GM12878 (cell line): ENCODE measurements around the gene LYZL1. TPM values are rescaled to one million over a fixed set of nuclear protein-coding genes. Genes with fewer than 3 reads are reported as not detected.

Experiments used
- ATAC-seq: fragments of 200-7000 bp; cut with Tn5 transposase; 3 replicates; pipeline ENCODE4 v1.9.1; 2020; ENCODE audit warnings: mild to moderate bottlenecking, moderate library complexity
- BruUV-seq: library from RNA; stranded (reverse); fragments of 400-500 nt; replicated peaks from 2 replicates; lab custom pipeline; 2021; lab: Mats Ljungman, UMichigan
- CTCF ChIA-PET: fragments of 300-600 bp; sonication (Branson Sonifier 250); formaldehyde crosslinking; extraction: SDS; loops from one replicate; lab custom pipeline; 2021; ENCODE audit warnings: inconsistent platforms; lab: Yijun Ruan, JAX
- POLR2A ChIA-PET: fragments of 350-600 bp; formaldehyde crosslinking; extraction: SDS; loops from one replicate; lab custom pipeline; 2021; ENCODE audit warnings: inconsistent platforms; lab: Charles Lee
- RAD21 ChIA-PET: fragments of 300-600 bp; sonication (Branson Sonifier 250); formaldehyde crosslinking; loops from one replicate; lab custom pipeline; 2023; ENCODE audit warnings: antibody characterized with exemption; ENCODE audit not compliant: unreplicated experiment; lab: Charles Lee
- SMC1A ChIA-PET: fragments of 300-600 bp; sonication (Branson Sonifier 250); formaldehyde crosslinking; loops from one replicate; lab custom pipeline; 2023; ENCODE audit not compliant: unreplicated experiment, uncharacterized antibody; lab: Charles Lee
- DNase-seq: peaks from one replicate; pipeline ENCODE4 v3.0.0-alpha.2; 2011; ENCODE audit warnings: low read depth, low spot score
- FAIRE-seq: peaks from 3 replicates; lab custom pipeline; 2011; peaks lifted over from hg19 to GRCh38; lab: Jason Lieb, UNC
- H2AFZ ChIP-seq: 2 replicates; pipeline ENCODE4 v1.6.0; 2011; ENCODE audit warnings: low read depth, low read length, control low read depth; ENCODE audit not compliant: control insufficient read depth
- H3K27ac ChIP-seq: 2 replicates; pipeline ENCODE4 v1.5.1; 2011; ENCODE audit warnings: control low read depth; ENCODE audit not compliant: control insufficient read depth, insufficient read depth
- H3K27me3 ChIP-seq, 2 experiments: replicated peaks in 1 of 2; 2 replicates each; pipeline versions ENCODE4 v1.6.0 to v1.6.1; 2011; ENCODE audit warnings: low read length in 1 of 2; ENCODE audit not compliant: control insufficient read depth in 2 of 2, insufficient read depth in 2 of 2
- H3K36me3 ChIP-seq, 2 experiments: 2 replicates each; pipeline ENCODE4 v1.5.1; 2011; ENCODE audit warnings: low read length in 1 of 2; ENCODE audit not compliant: control insufficient read depth in 2 of 2, insufficient read depth in 2 of 2
- H3K4me1 ChIP-seq: 2 replicates; pipeline ENCODE4 v1.6.1; 2011; ENCODE audit warnings: mild to moderate bottlenecking, low read length, moderate library complexity, mixed read lengths; ENCODE audit not compliant: control insufficient read depth, insufficient read depth
- H3K4me2 ChIP-seq: 2 replicates; pipeline ENCODE4 v1.6.0; 2011; ENCODE audit warnings: control low read depth; ENCODE audit not compliant: control insufficient read depth, insufficient read depth
- H3K4me3 ChIP-seq: fragments of 200-600 bp; sonication (generic); 2 replicates; pipeline ENCODE4 v1.5.1; 2016
- H3K79me2 ChIP-seq: 2 replicates; pipeline ENCODE4 v1.6.0; 2011; ENCODE audit warnings: low read length; ENCODE audit not compliant: control insufficient read depth, insufficient read depth
- H3K9ac ChIP-seq: 2 replicates; pipeline ENCODE4 v1.8.0; 2011; ENCODE audit warnings: low read length, control low read depth, mixed read lengths; ENCODE audit not compliant: control insufficient read depth, insufficient read depth
- H3K9me3 ChIP-seq: replicated peaks from 3 replicates; pipeline ENCODE4 v1.5.1; 2011; ENCODE audit warnings: mild to moderate bottlenecking, low read length; ENCODE audit not compliant: control insufficient read depth, insufficient read depth
- H4K20me1 ChIP-seq: 2 replicates; pipeline ENCODE4 v1.6.0; 2011; ENCODE audit not compliant: control insufficient read depth, insufficient read depth
- ASH2L ChIP-seq: fragments of 300-600, 200-600 bp; sonication (generic); IDR thresholded peaks from 2 replicates; pipeline ENCODE4 v1.6.1; 2017; ENCODE audit warnings: low read depth, mild to moderate bottlenecking, borderline replicate concordance
- CREB1 ChIP-seq: IDR thresholded peaks from 2 replicates; pipeline ENCODE4 v1.6.1; 2012; ENCODE audit warnings: low read depth, mild to moderate bottlenecking, inconsistent platforms
- POLR2A ChIP-seq: IDR thresholded peaks from 2 replicates; pipeline ENCODE4 v1.6.1; 2011; ENCODE audit warnings: low read depth, mild to moderate bottlenecking, low read length
- ZBTB4 ChIP-seq: fragments of 450-650 bp; formaldehyde crosslinking; IDR thresholded peaks from 2 replicates; pipeline ENCODE4 v1.4.0; 2022; ENCODE audit warnings: mild to moderate bottlenecking, moderate library complexity
- WGBS: methylation state at CpG from one replicate; pipeline ENCODE4 v1.1.6; 2016; ENCODE audit warnings: low lambda C conversion rate; ENCODE audit not compliant: insufficient replicate concordance, insufficient coverage; ENCODE audit errors: missing lambda C conversion rate; 5-methylcytosine and 5-hydroxymethylcytosine counted together
- in situ Hi-C: fragments of 300-500 bp; cut with MboI; formaldehyde crosslinking; loops from 9 replicates; pipeline ENCODE4 v1.14.3; 2018; ENCODE audit warnings: mixed read lengths
- intact Hi-C: fragments of 100-400 bp; cut with micrococcal nuclease; formaldehyde crosslinking; loops from one replicate; pipeline ENCODE4 v1.14.2; 2022; ENCODE audit not compliant: unreplicated experiment
- polyA plus RNA-seq, 11 experiments: library from polyadenylated mRNA; depleted of rRNA in 4 of 11; unstranded in 6 of 11; stranded (reverse) in 5 of 11; fragments of >200 nt; fragmentation: Nextera tagmentation in 4 of 11; fragmentation: Illumina TruSeq in 1 of 11; extraction: Ambion mirVana in 4 of 11; extraction: Trizol in 1 of 11; gene quantifications; 1 replicate in 1 of 11; 2 replicates in 10 of 11; pipeline versions ENCODE4 v1.2.1 to v1.2.3, GENCODE V29; 2011 to 2016; ENCODE audit warnings: inconsistent platforms in 2 of 11, missing spikeins in 2 of 11, low read depth in 1 of 11
- total RNA-seq, 4 experiments: library from RNA; depleted of rRNA in 3 of 4; stranded (reverse); fragments of >200 nt in 3 of 4; fragmentation: Illumina TruSeq in 1 of 4; extraction: Trizol in 1 of 4; gene quantifications; 2 replicates each; pipeline versions ENCODE4 v1.2.1 to v1.2.3, GENCODE V29; 2013 to 2021

LYZL1 gene
- total and polyA plus RNA-seq, 10 of the 15 experiments (the other 5 are each of a cell fraction or from before 2014, with no cell fraction given), result not detected

- FAIRE-seq, result no peak
- CTCF ChIA-PET, result interaction anchor here (2.1 kb wide), 1 partner anchor 9 kb away, joined by 9 read pairs; no protein-coding TSS in a partner anchor
These were observed 24.2 kb downstream of the LYZL1 start for GRCh38 chr10:29313071-29313470.

More at GRCh38 chr10:29313071-29313470, 24.2 kb downstream of the LYZL1 start:
- H3K36me3 ChIP-seq, result no peaks in the 10 kb centered on the region
- ChIA-PET RAD21 (no interaction called here), SMC1A (no interaction called here), POLR2A (no interaction called here)
- peaks cover 0 to 2% of the 10 kb centered on the region in 2 experiments; a peak in 2 of 4 replicates for H3K27me3 ChIP-seq
- H3K27ac ChIP-seq, result no peak overlapping the region
- no peak overlapping the region for H3K9ac ChIP-seq
- H3K9me3 ChIP-seq, result no peaks in the 10 kb centered on the region; the same call in 2 of the 3 replicates
- H3K79me2 ChIP-seq, result no peaks in the 10 kb centered on the region
- intact Hi-C loops (no loop called here), in situ Hi-C loops (no loop called here)
- no peak overlapping the region for H2AFZ ChIP-seq
- TF ChIP-seq POLR2A (no peak), CREB1 (no peak), ASH2L (no peak), ZBTB4 (no peak)
- DNase-seq (no peak), ATAC-seq (no peak)
- no peak overlapping the region for H3K4me2 ChIP-seq
- H3K4me1 ChIP-seq, result no peaks in the 10 kb centered on the region
- 33% methylated on average over 3 of the region's 3 CpGs for WGBS
- no peak overlapping the region for H3K4me3 ChIP-seq
- no TSS peak for BruUV-seq
- no peaks in the 10 kb centered on the region for H4K20me1 ChIP-seq
